K562 (cell line): ENCODE results near the gene FXYD1. TPM values are rescaled to one million over a fixed set of nuclear protein-coding genes. Genes with fewer than 3 reads are reported as not detected.

ENCODE experiments used
- ATF3 ChIP-seq, 2 experiments: fragments of 450-650 bp in 1 of 2; sonication (generic) in 1 of 2; formaldehyde crosslinking in 1 of 2; IDR thresholded peaks in 1 of 2; conservative IDR thresholded peaks in 1 of 2; 2 replicates each; pipeline versions ENCODE4 v1.6.1 to v1.8.1; 2016 to 2023; ENCODE audit warnings: mild to moderate bottlenecking in 2 of 2, moderate library complexity in 2 of 2, inconsistent platforms in 1 of 2, missing genetic modification reagents in 1 of 2
- CAMTA2 ChIP-seq: fragments of 250-450 bp; sonication (Bioruptor Pico); conservative IDR thresholded peaks from 2 replicates; pipeline ENCODE4 v1.5.1; 2022
- CTBP1 ChIP-seq: fragments of 450-650 bp; IDR thresholded peaks from 2 replicates; pipeline ENCODE4 v1.6.1; 2016; ENCODE audit warnings: borderline replicate concordance
- HINFP ChIP-seq: fragments of 450-650 bp; conservative IDR thresholded peaks from 2 replicates; pipeline ENCODE4 v1.6.1; 2016; ENCODE audit warnings: missing genetic modification characterization, low read depth, mild to moderate bottlenecking, control low read depth, missing compliant biosample characterization
- KLF13 ChIP-seq: fragments of 450-650 bp; IDR thresholded peaks from 2 replicates; pipeline ENCODE4 v1.6.1; 2016; ENCODE audit warnings: missing genetic modification characterization, low read depth, mild to moderate bottlenecking, missing compliant biosample characterization, moderate library complexity, borderline replicate concordance
- MEIS2 ChIP-seq: fragments of 450-650 bp; IDR thresholded peaks from 2 replicates; pipeline ENCODE4 v1.6.1; 2014; ENCODE audit warnings: mild to moderate bottlenecking; ENCODE audit not compliant: partially characterized antibody
- NRF1 ChIP-seq, 2 experiments: fragments of 450-650 bp; IDR thresholded peaks in 1 of 2; conservative IDR thresholded peaks in 1 of 2; 2 replicates each; pipeline ENCODE4 v1.6.1; 2014; ENCODE audit warnings: mild to moderate bottlenecking in 2 of 2
- POLR3G ChIP-seq: IDR thresholded peaks from 2 replicates; pipeline ENCODE4 v1.6.1; 2011; ENCODE audit not compliant: insufficient read length, insufficient replicate concordance; ENCODE audit errors: extremely low read depth
- PRDM10 ChIP-seq: fragments of 450-650 bp; IDR thresholded peaks from 2 replicates; pipeline ENCODE4 v1.6.1; 2018; ENCODE audit not compliant: partially characterized antibody
- RBM25 ChIP-seq: fragments of 200-400 bp; formaldehyde crosslinking; IDR thresholded peaks from 2 replicates; pipeline ENCODE4 v1.6.1; 2018; ENCODE audit warnings: low read length, low read depth, moderate library complexity; ENCODE audit not compliant: severe bottlenecking
- SMARCE1 ChIP-seq: fragments of 450-650 bp; IDR thresholded peaks from 2 replicates; pipeline ENCODE4 v1.7.1; 2016; ENCODE audit warnings: mild to moderate bottlenecking
- TFAP4 ChIP-seq: sonication (generic); formaldehyde crosslinking; IDR thresholded peaks from 2 replicates; pipeline ENCODE4 v1.8.0; 2022; ENCODE audit warnings: missing genetic modification reagents, mild to moderate bottlenecking, moderate library complexity, borderline replicate concordance
- ZFP36 ChIP-seq: fragments of 150-350 bp; IDR thresholded peaks from 2 replicates; pipeline ENCODE4 v1.6.1; 2018; ENCODE audit warnings: low read length, low read depth; ENCODE audit not compliant: partially characterized antibody
- ZNF592 ChIP-seq: fragments of 450-650 bp; IDR thresholded peaks from 2 replicates; pipeline ENCODE4 v1.6.1; 2017; ENCODE audit warnings: antibody characterized with exemption, mild to moderate bottlenecking
- polyA plus RNA-seq, 8 experiments: library from polyadenylated mRNA; depleted of rRNA in 4 of 8; stranded (reverse) in 5 of 8; unstranded in 3 of 8; fragments of >200 nt; fragmentation: Nextera tagmentation in 2 of 8; fragmentation: Illumina TruSeq in 1 of 8; extraction: Ambion mirVana in 2 of 8; extraction: Trizol in 1 of 8; gene quantifications; 2 replicates each; pipeline versions ENCODE4 v1.2.1 to v1.2.3, GENCODE V29; 2011 to 2014; ENCODE audit warnings: inconsistent platforms in 1 of 8, missing spikeins in 1 of 8
- total RNA-seq, 7 experiments: library from RNA; depleted of rRNA in 6 of 7; stranded (reverse); fragments of >200 nt in 6 of 7; fragmentation: Illumina TruSeq in 2 of 7; extraction: Trizol in 2 of 7; gene quantifications; 2 replicates each; pipeline versions ENCODE4 v1.2.1 to v1.2.3, GENCODE V29; 2011 to 2021; ENCODE audit warnings: low replicate concordance in 1 of 7

The FXYD1 gene
- total and polyA plus RNA-seq, 9 of the 15 experiments (the other 6 are each of a cell fraction or from before 2014, with no cell fraction given): 0.40 to 3.2 (median 1.8) TPM; not detected in 3

GRCh38 chr19:35107545-35107944, 31.1 kb upstream of the FXYD1 start (continued):
- TF ChIP-seq PRDM10 (peak; percentile 12), CAMTA2 (CRISPR knock-in tag) (no peak), POLR3G (no peak), RBM25 (peak; percentile 76), CTBP1 (peak; percentile 29; the same call in 1 of the 2 replicates), KLF13 (tag) (peak; percentile 52; the same call in 1 of the 2 replicates), ATF3 (IDR thresholded peaks at IDR 0.05) (peak; percentile 52), ATF3 (CRISPR knock-in tag; conservative IDR thresholded peaks at IDR 0.05) (no peak), SMARCE1 (0 out of 2 replicates have a peak, but pooled peaks have one; percentile 24), TFAP4 (CRISPR knock-in tag) (peak; percentile 28; the same call in 1 of the 2 replicates), ZFP36 (peak; percentile 23), HINFP (tag) (0 out of 2 replicates have a peak, but pooled peaks have one; percentile 27), NRF1 (conservative IDR thresholded peaks at IDR 0.05 in 1 of 2, IDR thresholded peaks at IDR 0.05 in 1 of 2) (0 out of 4 replicates have a peak, but pooled peaks of 1 of the 2 experiments have one; percentile 14), ZNF592 (peak; percentile 26; the same call in 1 of the 2 replicates), MEIS2 (peak; percentile 72)
